GM21447 (cell line): ENCODE results near the gene CCDC175.

Source experiments
- ATAC-seq: cut with Tn5 transposase; IDR thresholded peaks from one replicate; pipeline ENCODE4 v1.9.1; 2021; ENCODE audit not compliant: unreplicated experiment

The CCDC175 gene

GRCh38 chr14:59541731-59542130, 34.9 kb downstream of the CCDC175 start:
- ATAC-seq: no peak

- ATAC-seq: no peak
Measured at GRCh38 chr14:59540852-59541251, 35.8 kb downstream of the CCDC175 start.

- no peak for ATAC-seq
Measured at GRCh38 chr14:59538936-59539335, 37.7 kb downstream of the CCDC175 start.

GRCh38 chr14:59537476-59537875, 39.1 kb downstream of the CCDC175 start:
- ATAC-seq: no peak

- ATAC-seq: no peak
Measured at GRCh38 chr14:59534361-59534987, 42.1 kb downstream of the CCDC175 start.

GRCh38 chr14:59532419-59532818, 44.2 kb downstream of the CCDC175 start:
- ATAC-seq: no peak

- ATAC-seq: no peak
Measured at GRCh38 chr14:59530349-59530748, 46.3 kb downstream of the CCDC175 start.

- no peak for ATAC-seq
Measured at GRCh38 chr14:59529189-59529588, 47.4 kb downstream of the CCDC175 start.

GRCh38 chr14:59520224-59520623, 56.4 kb downstream of the CCDC175 start:
- no peak for ATAC-seq

- no peak for ATAC-seq
Measured at GRCh38 chr14:59511916-59512575, 64.6 kb downstream of the CCDC175 start.

GRCh38 chr14:59510966-59511365, 65.6 kb downstream of the CCDC175 start:
- no peak for ATAC-seq

- ATAC-seq: no peak
Measured at GRCh38 chr14:59510001-59510400, 66.6 kb downstream of the CCDC175 start.

GRCh38 chr14:59509101-59509500, 67.5 kb downstream of the CCDC175 start:
- no peak for ATAC-seq

GRCh38 chr14:59507752-59508103, 68.9 kb downstream of the CCDC175 start:
- no peak for ATAC-seq

- ATAC-seq: peak; percentile 81
Measured at GRCh38 chr14:59507063-59507751, 69.4 kb downstream of the CCDC175 start.

- no peak for ATAC-seq
Measured at GRCh38 chr14:59503256-59503655, 73.4 kb downstream of the CCDC175 start.

- ATAC-seq: no peak
Measured at GRCh38 chr14:59500732-59501131, 75.9 kb downstream of the CCDC175 start.

GRCh38 chr14:59492384-59492783, 84.2 kb downstream of the CCDC175 start:
- ATAC-seq: no peak

- ATAC-seq: no peak
Measured at GRCh38 chr14:59490756-59491155, 85.9 kb downstream of the CCDC175 start.

- ATAC-seq: peak; percentile 40
Measured at GRCh38 chr14:59484639-59485175, 91.9 kb downstream of the CCDC175 start.

GRCh38 chr14:59483819-59484638, 92.6 kb downstream of the CCDC175 start, which contains the start of the genes JKAMP and L3HYPDH:
Gene JKAMP, plus strand, starts transcription at chr14:59484517. Its CDS starts 73 bp downstream, at chr14:59484590.
Gene L3HYPDH, minus strand, starts transcription at chr14:59484408. Its CDS starts 92 bp downstream, at chr14:59484316.
- ATAC-seq: peak; percentile 81
